WTC11 (cell line): Measurements from ENCODE around the gene PNMA8B.

Source experiments
- CREB1 ChIP-seq: sonication (generic); formaldehyde crosslinking; IDR thresholded peaks from 2 replicates; pipeline ENCODE4 v1.8.0; 2023; ENCODE audit warnings: mild to moderate bottlenecking, missing genetic modification reagents
- CTCF ChIP-seq: fragments of 200-600 bp; IDR thresholded peaks from 2 replicates; pipeline ENCODE4 v1.8.0; 2022; ENCODE audit warnings: antibody characterized with exemption
- EMX1 ChIP-seq: fragments of 250-450 bp; sonication (Bioruptor Pico); IDR thresholded peaks from 2 replicates; pipeline ENCODE4 v1.8.0; 2021; ENCODE audit warnings: mild to moderate bottlenecking
- FOXK1 ChIP-seq: sonication (generic); formaldehyde crosslinking; IDR thresholded peaks from 2 replicates; pipeline ENCODE4 v1.8.0; 2022; ENCODE audit warnings: mild to moderate bottlenecking, moderate library complexity, missing genetic modification reagents
- USF1 ChIP-seq: sonication (generic); formaldehyde crosslinking; IDR thresholded peaks from 2 replicates; pipeline ENCODE4 v1.8.0; 2022; ENCODE audit warnings: mild to moderate bottlenecking, missing genetic modification reagents
- ZBTB43 ChIP-seq: sonication (generic); formaldehyde crosslinking; IDR thresholded peaks from 2 replicates; pipeline ENCODE4 v1.8.1; 2023; ENCODE audit warnings: mild to moderate bottlenecking, missing genetic modification reagents

- TF ChIP-seq CTCF (no peak), USF1 (CRISPR knock-in tag) (no peak), FOXK1 (CRISPR knock-in tag) (no peak), CREB1 (no peak), ZBTB43 (CRISPR knock-in tag) (no peak), EMX1 (CRISPR knock-in tag) (no peak)
These were observed 38.0 kb upstream of the PNMA8B start for GRCh38 chr19:46533621-46534081.
